Measurements from ENCODE around the gene CAMTA1.

Gene CAMTA1

DNA sequence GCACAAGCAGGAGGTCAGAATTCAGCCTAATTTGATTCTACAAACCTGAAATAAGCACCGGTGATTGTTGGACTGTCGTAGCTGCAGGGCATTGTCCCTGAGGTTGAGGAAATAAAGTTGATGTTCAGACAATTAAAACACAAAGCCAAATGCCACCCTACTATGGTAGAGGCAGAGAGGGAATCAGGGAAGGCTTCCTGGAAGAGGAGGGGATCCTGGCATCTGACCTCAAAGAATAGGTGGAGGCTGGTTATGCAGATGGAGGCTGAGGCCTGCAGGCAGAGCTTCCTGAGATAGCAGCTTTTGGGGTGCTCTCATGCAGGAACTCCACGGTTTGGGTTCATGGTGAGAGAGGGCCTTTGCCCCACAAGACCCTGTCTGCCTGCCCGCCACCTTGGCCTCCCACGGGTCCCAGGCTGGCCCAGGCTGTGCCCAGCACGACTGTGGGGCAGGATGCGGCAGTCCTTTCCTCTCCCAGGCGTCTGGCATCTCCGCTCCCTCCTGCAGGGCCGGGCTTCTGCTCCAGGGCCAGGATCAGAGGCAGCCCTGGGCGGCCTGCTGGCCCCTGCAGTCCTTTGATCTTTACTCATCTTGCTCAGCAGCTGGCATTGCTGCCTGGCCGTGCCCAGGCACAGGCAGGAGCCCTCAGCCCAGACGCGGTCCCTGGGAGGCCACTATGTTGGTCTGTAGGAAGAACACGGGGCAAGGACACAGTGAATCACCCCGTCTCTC is 851.7 kb downstream of the CAMTA1 start:
- H3K4me3 ChIP-seq (ENCODE audit: low read length), result no peak overlapping the region
- TF ChIP-seq, protein P1, sequence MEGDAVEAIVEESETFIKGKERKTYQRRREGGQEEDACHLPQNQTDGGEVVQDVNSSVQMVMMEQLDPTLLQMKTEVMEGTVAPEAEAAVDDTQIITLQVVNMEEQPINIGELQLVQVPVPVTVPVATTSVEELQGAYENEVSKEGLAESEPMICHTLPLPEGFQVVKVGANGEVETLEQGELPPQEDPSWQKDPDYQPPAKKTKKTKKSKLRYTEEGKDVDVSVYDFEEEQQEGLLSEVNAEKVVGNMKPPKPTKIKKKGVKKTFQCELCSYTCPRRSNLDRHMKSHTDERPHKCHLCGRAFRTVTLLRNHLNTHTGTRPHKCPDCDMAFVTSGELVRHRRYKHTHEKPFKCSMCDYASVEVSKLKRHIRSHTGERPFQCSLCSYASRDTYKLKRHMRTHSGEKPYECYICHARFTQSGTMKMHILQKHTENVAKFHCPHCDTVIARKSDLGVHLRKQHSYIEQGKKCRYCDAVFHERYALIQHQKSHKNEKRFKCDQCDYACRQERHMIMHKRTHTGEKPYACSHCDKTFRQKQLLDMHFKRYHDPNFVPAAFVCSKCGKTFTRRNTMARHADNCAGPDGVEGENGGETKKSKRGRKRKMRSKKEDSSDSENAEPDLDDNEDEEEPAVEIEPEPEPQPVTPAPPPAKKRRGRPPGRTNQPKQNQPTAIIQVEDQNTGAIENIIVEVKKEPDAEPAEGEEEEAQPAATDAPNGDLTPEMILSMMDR (IDR thresholded peaks at IDR 0.05; ENCODE audit: insufficient read depth, low read depth, low read length, missing control alignments), result no peak
- DNase-seq (ENCODE audit: low read depth), result no peak

DNA sequence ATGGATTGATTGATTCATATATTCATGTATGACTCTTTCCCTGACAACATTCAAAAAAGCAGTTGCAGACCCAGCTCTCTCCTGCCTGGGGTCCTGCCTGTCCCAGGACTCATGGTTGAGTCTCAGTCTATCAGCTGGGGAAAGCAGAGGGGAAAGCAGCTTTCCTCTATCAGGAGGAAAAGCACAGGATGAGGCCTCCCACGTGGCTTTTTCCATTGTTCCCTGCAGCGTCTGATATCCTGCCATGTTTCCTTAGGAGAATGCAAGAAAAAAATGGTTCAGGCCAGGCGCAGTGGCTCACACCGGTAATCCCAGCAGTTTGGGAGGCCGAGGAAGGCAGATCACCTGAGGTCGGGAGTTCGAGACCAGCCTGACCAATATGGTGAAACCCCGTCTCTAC is 852.8 kb downstream of the CAMTA1 start:
- no peak overlapping the region for H3K4me3 ChIP-seq (ENCODE audit: low read length)
- DNase-seq (ENCODE audit: low read depth), result no peak
- TF ChIP-seq, protein P1 (IDR thresholded peaks at IDR 0.05; ENCODE audit: insufficient read depth, low read depth, low read length, missing control alignments), result no peak

DNA sequence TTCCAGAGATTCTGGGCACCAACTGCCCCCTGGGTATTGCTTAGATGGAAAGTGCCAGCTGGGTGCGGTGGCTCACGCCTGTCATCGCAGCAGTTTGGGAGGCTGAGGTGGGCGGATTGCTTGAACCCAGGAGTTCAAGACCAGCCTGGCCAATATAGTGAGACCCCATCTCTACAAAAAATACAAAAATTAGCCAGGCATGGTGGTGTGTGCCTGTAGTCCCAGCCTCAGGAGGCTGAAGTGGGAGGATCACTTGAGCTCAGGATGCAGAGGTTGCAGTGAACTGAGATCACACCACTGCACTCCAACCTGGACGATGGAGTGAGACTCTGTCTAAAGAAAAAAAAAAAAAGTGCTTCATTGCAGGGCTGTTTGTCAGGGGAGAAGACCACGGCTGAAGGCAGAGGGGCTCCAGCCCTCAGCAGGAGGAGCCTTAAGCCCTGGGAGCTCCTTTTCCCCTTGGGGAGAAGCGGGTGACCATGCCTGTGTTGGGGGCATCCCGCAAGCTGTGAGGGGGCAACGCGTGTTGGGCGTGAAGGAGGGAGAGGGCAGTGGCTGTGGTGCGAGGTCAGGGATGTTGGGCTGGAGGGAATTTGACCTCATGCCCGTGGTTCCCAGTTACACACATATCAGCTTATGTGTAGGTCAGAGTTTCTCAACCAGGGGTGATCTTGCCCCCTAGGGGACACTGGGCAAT is 854.3 kb downstream of the CAMTA1 start:
- H3K4me3 ChIP-seq (ENCODE audit: low read length), result no peak overlapping the region
- no peak for DNase-seq (ENCODE audit: low read depth)
- TF ChIP-seq, protein P1 (IDR thresholded peaks at IDR 0.05; ENCODE audit: insufficient read depth, low read depth, low read length, missing control alignments), result no peak

DNA sequence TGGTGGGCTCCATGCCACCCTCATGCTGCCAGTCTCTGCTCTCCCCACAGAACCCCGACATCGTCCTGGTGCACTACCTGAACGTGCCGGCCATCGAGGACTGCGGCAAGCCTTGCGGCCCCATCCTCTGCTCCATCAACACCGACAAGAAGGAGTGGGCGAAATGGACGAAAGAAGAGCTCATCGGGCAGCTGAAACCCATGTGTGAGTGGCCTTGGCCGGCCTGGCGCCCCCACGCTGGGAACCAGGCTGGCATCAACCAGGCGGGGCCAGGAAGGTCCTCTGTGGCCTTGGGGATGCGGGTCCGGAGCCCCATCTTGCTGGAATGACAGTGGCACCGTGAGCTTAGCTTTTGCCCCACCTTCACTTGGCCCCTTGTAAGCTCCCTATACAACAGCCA is 855.1 kb downstream of the CAMTA1 start:
- H3K4me3 ChIP-seq (ENCODE audit: low read length), result no peak overlapping the region
- DNase-seq (ENCODE audit: low read depth), result no peak
- TF ChIP-seq, protein P1 (IDR thresholded peaks at IDR 0.05; ENCODE audit: insufficient read depth, low read depth, low read length, missing control alignments), result no peak

DNA sequence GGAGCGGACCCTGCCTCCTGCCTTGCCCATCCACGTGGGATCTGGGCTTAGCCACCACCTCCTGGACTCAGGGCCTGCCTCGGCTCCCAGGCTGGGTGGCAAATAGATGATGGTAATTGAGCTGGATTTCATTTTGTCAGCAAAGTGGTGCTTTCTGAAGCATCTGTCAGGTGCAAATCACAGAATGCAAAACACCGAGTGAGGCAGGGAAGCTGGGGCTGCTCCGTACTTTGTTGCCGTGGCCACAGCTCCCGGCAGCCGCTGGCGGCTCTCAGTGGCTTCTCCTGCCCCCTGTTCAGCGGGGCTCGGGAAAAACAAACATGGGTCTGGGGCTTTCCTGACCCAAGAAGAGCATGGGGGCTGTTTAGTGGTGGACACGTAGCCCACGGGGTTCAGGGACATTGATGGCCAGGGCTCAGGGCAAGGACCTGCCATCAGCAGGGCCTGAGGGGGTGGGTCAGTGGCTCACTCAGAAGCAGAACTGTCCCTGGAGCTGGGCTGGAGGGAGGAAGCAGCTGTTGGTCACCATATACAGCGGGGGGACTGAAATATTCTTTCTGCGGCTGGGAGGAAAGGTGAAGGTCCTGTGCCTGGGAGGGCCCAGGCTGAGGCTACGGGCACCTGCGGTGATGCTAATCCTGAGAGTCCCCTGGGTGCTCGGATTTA is 855.8 kb downstream of the CAMTA1 start:
- no peak for DNase-seq (ENCODE audit: low read depth)
- no peak overlapping the region for H3K4me3 ChIP-seq (ENCODE audit: low read length)
- TF ChIP-seq, protein P1 (IDR thresholded peaks at IDR 0.05; ENCODE audit: insufficient read depth, low read depth, low read length, missing control alignments), result no peak

DNA sequence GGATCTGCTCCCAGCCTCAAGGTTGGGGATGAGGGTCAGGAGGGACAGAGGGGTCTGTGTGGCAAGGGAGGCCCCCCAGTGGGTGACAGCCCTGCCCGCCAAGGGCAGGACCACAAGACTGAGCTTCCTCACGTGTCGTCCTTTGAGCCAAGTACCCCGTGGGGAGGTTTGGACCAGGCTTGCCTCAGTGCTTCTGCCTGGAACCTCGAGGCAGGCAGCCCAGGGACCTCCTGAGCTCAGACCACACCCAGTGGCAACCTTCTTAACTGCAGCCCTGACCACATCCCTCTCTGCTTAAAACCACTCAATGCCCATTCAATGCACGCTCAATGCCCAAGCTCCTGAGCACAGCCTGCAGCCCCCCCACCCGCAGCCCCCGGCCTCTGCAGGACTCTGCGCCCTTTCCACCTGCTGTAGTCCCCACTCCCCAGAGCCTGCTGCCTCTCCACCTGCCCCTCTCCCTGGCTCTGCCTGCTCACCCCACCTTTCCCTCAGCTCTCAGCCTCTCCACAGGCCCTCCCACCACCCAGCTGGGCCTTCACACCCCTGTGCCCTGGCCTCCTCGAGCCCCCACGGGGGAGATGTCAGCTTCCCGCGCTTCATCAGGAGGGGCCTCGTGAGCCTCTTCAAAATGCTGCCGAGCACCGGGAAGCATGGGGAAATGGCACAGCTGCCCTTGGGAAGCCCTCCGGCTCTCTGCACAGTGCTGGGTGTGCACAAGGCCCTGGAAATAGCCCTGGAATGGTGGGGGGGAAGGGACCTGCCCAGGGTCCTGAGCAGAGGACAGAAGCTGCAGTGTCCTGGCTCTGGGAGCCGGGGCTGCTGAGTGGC is 856.5 kb downstream of the CAMTA1 start:
- TF ChIP-seq, protein P1 (IDR thresholded peaks at IDR 0.05; ENCODE audit: insufficient read depth, low read depth, low read length, missing control alignments), result no peak
- DNase-seq (ENCODE audit: low read depth), result no peak

More for the DNA sequence above, 856.5 kb downstream of the CAMTA1 start:
- no peak overlapping the region for H3K4me3 ChIP-seq (ENCODE audit: low read length)

Data from epithelial cell of esophagus (primary cell).